Prostate gland (tissue), 2 donors: Measurements from ENCODE around the gene COL7A1.

Source experiments
- POLR2A ChIP-seq: fragments of 450-650 bp; IDR thresholded peaks from one replicate; pipeline ENCODE4 v1.6.1; 2016; ENCODE audit warnings: antibody characterized with exemption, mild to moderate bottlenecking
- POLR2AphosphoS5 ChIP-seq: sonication (generic); formaldehyde crosslinking; IDR thresholded peaks from one replicate; pipeline ENCODE4 v1.6.1; 2017; ENCODE audit warnings: antibody characterized with exemption
- TF ChIP-seq, protein P1 (sequence below), 4 experiments: fragments of 200-600 bp in 2 of 4; fragments of 450-650 bp in 2 of 4; sonication (generic) in 2 of 4; IDR thresholded peaks; 1 replicate in 3 of 4; 2 replicates in 1 of 4; pipeline ENCODE4 v1.5.1; 2016 to 2019; ENCODE audit warnings: antibody characterized with exemption in 4 of 4, mild to moderate bottlenecking in 2 of 4, moderate library complexity in 2 of 4

DNA sequence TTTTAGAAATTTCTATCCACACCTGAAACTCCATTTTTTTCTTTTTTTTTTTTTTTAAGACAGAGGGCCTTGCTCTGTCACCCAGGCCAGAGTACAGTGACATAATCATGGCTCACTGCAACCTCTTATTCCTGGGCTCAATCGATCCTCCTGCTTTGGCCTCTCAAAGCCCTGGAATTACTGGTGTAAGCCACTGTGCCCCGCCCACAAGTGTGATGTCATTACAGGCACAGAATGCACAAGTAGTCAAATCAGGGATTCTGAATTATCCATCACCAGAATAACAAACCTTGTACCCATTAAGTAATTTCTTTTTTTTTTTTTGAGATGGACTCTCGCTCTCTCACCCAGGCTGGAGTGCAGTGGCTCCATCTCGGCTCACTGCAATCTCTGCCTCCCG, 12.4 kb upstream of the COL7A1 start:
- TF ChIP-seq, protein P1, sequence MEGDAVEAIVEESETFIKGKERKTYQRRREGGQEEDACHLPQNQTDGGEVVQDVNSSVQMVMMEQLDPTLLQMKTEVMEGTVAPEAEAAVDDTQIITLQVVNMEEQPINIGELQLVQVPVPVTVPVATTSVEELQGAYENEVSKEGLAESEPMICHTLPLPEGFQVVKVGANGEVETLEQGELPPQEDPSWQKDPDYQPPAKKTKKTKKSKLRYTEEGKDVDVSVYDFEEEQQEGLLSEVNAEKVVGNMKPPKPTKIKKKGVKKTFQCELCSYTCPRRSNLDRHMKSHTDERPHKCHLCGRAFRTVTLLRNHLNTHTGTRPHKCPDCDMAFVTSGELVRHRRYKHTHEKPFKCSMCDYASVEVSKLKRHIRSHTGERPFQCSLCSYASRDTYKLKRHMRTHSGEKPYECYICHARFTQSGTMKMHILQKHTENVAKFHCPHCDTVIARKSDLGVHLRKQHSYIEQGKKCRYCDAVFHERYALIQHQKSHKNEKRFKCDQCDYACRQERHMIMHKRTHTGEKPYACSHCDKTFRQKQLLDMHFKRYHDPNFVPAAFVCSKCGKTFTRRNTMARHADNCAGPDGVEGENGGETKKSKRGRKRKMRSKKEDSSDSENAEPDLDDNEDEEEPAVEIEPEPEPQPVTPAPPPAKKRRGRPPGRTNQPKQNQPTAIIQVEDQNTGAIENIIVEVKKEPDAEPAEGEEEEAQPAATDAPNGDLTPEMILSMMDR (IDR thresholded peaks at IDR 0.05), result no peak
- TF ChIP-seq POLR2AphosphoS5 (no peak), POLR2A (no peak)
